GM21825 (cell line): Measurements from ENCODE around the gene GHRH.

ENCODE experiments used
- ATAC-seq: cut with Tn5 transposase; IDR thresholded peaks from one replicate; pipeline ENCODE4 v1.9.1; 2021; ENCODE audit warnings: mild to moderate bottlenecking, moderate library complexity; ENCODE audit not compliant: unreplicated experiment

GHRH gene, protein sequence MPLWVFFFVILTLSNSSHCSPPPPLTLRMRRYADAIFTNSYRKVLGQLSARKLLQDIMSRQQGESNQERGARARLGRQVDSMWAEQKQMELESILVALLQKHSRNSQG

DNA sequence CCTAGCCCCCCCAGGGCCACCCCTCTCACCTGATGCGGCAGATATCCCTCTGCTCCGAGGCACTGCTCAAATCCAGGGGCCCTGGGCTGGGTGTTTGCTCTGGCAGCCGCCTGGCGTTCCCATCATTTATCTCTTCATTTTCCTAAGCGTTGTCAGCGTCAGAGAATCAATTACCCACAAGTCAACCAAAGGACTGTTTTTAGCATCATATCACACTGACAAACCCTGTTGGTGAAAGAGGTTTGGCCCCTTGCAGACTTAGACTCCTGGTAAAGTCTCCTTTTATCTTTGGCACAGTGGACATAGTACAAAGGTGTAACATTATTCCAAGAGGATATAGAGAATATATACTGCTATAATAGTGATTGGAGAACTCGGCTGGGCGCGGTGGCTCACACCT lies at the start of gene GHRH:
GHRH (minus strand) TSS at position 101 of the 400 bp plus-strand sequence. CDS start 4,925 bp downstream, outside the sequence.
- no peak for ATAC-seq

DNA sequence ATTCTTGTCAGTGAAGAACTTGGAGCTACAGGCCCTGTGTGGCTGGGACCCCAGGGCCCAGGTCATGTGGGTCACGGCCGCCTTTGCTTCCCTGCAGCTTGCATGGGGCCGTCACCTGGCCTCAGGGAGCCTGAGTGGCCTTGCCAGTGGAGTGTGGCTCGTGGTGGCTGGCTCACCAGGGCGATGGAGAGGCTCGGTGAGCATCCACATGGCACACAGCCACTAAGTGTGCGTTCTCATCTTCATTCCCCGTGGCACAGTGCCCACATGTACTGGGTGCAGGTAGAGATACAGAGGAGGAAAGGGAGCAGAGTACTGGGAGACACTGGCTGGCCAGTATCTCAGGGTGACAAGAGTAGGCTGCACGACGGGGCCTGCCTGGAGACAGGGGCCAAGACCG lies 49.3 kb upstream of the GHRH start:
- ATAC-seq: no peak

DNA sequence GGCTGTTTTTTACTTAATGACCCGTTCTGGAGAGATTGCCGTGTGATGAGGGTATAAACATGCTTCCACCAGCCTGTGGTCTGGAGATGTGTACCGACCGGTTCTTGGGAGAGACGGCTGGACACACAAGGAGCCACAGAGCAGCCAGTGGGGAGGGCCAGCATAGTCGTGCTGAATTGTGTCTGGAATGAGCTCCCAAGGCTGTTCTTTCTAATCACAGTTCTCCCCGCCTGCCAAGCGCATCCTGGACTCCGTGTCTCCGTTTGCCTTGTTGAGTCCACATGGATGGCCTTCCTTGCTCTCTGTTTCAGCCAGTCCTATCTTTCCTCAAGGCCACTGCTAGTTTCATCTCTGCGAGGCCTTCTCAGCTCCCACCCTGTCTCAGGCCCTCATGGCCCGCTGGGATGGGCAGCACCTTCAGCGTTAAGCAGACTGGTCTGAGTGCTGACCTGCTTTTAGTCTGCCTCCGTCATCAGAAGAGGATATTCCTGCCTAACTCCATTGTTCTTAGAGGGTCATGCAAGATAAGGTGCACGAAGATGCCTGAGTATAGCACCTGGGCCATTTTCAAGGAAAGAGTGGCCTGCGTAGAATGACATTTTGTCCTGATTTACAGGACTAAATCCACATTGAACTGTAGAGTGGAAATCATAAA lies 48.4 kb upstream of the GHRH start:
- ATAC-seq: no peak

DNA sequence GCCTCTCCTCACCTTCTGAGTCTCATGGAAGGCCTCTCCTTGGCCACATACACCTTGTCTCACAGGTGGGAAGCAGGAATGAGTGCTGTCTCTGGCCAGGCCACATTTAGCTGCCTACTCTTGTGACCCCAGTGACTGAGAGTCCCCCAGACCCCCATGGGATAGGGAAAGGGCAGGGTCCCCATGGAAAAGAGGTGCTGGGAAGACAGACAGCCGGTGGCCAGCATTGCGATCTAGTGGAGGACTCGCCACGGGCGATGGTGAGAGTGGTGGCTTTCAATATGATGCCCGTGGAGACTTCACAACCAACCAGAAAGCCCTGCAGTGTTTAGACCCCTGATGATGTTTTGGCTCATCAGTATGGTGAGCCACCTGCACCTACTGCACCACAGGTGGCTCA lies 47.7 kb upstream of the GHRH start:
- no peak for ATAC-seq

DNA sequence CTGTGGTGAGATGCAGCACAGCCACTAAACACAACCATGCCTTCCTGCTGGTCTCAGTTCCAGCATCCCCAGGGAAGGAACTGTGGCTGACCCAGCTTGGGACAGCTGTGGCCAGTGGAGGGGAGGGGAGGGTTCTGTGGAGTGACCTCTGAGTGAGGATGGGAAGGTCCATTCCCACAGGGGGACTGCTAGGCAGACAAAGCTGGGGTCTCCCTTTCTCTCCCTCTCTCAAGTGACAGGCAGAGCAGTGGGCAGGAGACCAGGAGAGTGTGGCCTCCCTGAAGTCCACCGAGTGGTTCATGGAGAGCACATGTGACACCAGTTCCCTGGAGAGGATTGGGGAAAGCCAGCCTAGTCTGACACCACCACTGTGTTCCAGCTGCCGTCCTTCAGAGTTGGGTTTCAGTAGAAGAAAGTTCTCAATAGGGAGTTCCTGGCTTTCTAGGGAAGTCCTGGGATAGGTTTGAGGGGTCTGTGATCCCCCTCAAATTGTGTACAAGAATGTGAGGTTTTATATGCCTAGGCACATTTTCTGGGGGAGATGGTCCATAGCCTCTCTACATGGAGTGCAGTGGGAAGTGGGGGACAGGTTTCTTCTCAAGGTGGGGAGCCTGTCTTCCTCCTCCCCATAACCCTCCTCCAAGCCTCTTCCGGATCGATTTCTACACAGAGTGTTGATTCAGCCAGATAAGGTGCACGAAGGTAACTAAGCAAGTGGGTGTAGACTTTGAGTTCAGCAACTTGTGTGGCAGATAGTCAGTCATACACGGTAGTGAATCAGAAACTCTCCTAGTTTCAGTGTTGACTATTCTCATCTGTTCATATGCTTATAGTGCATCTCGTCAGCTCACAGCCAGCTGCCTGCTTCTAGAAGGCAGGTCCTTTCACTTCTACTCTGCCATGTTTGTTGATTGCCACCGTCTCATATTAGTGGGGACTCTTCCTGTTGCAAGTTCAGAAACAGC lies 46.8 kb upstream of the GHRH start:
- peak; percentile 84 for ATAC-seq

DNA sequence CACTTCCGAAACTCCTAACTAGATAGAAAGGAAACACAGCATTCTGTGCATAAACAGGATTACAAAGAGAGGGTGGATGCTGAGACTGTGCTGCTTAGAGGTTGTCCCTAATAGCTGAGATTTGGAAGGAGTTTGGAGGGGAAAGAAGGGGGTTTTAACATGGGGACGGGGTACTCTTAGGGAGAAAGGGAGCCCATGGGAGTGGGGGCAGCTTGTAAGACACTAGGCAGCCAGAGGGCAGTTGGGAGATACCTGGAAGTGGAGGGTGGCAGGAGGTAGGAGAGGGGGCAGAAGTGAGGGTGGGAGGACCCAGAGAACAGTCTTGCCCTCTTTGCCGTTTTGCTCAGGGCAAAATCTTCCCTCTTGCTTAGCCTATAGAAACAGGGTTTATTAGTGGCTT lies 44.2 kb upstream of the GHRH start:
- ATAC-seq: no peak

DNA sequence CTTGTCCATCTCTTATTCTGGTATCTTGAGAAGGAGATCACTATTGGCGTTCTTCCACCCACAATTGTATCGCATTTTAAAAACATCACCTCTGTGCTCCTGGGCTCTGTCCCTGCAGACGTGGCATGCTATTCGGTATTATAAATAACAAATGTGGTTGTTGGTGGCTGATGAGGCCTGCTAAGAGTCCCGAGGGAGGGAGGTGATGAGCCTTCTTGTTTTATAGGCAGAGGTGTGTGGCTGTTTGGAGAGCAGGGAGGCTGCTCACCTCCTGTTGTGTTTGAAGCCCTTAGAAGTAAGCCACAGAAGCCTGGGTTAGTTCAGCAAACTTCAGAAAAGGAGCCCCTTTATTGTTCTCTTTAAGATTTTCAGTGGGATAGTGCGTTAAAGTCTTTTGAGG lies 43.5 kb upstream of the GHRH start:
- ATAC-seq: no peak

DNA sequence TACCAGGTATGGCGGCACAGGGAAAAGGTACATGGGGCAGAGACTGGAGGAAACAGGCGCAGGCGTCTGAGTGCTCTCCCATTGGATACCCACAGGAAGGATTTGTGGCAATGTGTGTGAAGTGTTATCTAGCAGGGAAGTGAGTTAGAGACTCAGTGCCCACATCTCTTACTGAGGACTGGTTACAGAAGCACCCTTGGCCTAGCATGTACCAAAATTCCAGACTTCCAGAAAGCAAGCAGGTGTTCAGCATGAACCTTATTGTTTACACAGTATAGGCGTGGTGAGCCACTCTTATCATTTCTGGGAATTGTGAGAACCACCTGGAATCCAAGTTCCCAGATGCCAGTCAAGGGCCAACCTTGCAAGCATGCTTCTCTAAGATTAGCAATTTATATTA lies 42.0 kb upstream of the GHRH start:
- ATAC-seq: no peak

DNA sequence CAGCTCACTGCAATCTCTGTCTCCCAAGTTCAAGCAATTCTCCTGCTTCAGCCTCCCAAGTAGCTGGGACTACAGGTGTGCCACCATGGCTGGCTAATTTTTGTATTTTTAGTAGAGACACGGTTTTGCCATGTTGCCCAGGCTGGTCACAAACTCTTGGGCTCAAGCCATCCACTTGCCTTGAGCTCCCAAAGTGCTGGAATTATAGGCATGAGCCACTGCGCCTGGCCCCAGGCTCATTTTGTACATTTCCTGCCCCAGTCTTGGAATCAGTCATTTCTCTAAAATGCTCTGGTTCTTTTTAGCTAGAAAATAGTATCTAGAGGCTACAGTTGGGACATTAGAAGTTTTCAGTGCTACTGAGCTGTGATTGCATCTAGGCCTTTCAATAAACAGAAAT lies 41.4 kb upstream of the GHRH start:
- no peak for ATAC-seq

DNA sequence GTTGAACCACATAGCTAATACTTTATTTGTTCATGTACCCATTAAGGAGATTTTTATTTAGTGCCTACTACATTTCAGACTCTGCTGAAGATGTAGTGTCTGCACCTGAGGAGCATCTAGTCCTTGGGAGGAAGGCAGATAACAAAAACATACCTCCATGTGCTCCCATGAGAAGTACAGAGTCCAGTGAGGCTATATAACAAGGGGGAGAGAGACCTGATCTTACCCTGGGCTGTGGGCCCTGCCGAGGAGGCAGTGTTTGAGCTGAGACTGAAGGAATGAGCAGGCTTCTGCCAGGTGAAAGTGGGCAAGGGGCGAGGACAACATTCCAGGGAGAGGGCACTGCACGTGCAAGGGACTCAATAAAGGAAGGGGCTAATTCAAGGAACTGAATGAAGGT lies 39.9 kb upstream of the GHRH start:
- ATAC-seq: no peak

DNA sequence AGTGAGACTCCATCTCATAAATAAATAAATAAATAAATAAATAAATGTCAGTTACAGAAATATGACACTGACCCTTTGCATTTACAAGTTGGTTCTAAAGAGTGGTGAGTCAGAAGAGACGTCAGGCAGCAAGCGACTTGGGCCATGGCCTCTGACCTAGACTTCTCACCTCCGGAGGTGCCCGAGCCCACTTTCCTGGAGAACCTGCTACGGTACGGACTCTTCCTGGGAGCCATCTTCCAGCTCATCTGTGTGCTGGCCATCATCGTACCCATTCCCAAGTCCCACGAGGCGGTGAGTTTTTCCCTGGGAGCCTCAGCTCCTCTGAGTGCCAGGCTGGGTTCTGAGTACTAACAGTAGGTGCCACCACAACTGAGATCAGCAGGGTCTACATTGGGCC lies 39.5 kb upstream of the GHRH start:
- ATAC-seq: no peak

DNA sequence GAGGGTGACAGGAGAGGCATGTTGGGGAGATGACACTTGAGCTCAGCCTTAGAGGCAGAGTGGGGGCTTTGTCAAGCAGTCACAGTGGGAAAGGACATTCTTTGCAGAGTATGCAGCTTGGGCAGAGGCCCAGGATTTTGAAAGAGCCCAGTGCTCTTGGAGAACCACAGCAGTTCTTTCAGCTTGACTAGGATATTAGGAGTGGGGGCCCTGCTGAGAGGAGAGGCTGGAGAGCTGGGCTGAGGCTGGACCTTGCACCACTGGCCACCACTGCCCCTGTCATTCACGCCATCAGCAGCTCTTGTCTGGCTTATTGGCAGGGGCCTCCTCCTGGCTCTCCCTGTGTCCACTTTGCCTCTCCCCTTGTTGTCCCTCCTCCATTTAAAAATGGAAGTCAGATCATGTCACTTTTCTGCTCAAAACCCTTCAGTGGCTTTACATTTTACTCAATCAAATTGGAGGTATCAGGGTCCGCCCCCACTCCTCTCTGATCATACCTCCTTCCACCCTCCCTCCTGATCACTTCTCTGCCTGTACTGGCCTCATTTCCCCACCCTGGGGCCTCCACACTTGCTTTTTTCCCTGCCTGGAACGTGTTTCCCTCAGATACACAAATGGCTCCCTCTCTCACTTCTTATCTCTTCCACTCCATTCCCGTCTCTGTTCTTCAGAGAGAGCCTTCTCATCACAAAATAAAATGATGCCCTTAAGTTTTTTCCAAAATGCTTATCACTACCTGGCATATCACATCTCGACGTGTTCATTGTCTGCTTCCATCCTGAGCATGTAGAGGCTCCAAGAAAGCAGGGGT lies 38.3 kb upstream of the GHRH start:
- ATAC-seq: no peak

DNA sequence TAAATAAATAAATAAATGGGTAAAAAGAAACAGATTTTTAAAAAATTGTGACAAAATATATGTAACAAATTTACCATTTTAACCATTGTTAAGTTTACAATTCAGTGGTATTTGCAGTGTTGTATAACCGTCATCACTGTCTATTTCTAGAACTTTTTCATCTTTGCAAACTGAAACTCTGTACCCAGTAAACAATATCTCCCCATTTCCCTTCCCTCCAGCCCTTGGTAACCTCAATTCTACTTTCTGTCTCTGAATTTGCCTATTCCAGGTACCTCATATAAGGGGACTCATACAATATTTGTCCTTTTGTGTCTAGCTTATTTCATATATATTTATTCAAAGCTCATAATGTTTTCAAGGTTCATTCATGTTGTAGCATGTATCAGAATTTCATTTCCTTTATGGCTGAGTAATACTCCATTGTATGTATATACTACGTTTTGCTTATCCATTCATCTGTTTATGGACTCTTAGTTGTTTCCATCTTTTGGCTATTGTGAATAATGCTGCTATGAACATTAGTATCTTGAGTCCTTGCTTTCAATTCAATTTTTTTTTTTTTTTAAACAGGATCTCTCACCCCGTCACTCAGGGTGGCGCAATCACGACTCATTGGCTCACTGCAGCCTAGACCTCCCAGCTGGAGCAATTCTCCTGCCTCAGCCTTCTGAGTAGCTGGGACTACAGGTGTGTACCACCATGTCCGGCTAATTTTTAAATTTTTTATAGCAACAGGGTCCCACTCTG lies 36.8 kb upstream of the GHRH start:
- ATAC-seq: no peak

DNA sequence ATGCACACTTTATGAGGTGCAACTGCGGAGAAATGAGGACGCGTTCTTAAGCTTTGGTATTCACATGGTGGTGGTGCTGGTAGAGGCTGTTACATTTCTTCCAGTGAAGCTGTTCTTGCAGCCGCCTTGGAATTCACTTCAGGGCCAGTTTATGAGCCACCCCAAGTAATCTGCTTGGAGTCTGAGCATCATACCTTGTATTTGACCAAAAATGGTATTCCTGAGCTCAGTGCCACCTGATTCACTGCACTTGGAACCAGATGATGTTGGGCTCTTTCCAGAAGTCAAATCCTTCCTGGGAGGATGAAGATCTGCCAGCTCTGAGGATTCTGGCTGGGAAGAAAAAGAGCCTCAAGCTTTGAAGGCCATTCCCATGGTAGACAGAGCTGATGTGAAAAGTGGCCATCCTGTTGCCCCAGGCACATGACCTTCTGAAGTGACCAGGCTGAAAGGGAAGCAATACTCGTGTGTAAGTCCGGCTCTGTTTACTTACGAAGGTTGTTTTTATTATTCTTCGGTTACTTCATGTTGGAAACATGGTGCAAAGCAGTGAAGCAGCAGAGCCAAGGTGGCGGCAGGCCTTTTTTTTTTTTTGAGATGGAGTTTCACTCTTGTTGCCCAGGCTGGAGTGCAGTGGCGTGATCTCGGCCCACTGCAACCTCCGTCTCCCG lies 35.6 kb upstream of the GHRH start:
- ATAC-seq: no peak

DNA sequence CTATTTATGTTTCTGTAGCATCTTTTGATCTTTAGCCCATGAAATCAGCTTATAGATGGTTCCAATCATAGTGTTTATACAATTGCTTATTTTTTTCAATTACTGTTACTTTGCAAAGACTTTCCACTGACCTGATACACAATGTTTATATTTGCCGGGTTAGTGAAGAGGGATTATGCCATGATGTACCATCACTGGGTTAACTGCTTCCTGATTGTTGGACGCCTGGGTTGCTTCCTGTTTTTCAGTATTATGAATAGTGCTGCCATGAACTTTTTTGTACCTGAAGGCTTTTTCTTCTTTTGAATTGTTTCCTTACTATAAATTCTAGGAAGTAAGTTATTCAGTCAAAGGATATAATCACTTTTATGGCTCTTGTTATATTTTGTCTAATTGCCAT lies 34.8 kb upstream of the GHRH start:
- ATAC-seq: no peak

DNA sequence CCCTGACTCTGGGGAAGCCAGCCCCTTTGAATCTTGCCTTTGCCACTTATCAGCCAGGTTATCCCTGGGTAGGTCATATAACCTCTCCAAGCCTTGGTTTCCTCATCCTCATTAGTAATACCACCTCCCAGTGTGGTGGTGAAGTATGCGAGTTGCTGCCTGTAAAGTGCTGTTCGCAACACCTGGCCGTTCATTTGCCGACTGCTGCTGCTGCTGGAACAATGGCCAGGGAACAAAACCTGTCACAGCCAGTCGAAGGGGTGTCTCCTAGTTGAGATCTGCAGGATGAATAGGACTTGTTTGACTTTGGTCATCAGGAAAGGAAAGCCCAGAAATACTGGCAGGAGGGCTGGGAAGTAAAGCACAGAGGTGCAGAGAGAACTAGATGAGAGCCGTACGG lies 34.0 kb upstream of the GHRH start:
- ATAC-seq: no peak

DNA sequence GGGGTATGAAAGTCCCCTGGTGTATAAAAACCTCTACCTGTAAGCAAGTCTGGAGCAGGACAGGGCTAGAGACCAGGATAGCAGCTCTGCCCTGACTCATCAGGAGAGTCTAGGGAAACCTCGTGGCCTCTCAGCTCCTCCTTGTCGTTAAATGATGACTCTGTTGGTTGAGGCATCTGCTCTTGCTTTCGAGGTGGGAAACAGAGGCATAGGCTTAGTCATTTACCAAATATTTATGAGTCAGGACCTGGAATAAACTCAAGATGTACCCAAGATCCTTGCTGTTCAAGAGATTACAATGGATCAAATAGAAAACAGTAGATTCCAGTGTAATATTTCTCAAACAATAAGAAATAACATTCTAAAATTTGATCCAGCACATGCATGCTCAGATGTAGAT lies 33.4 kb upstream of the GHRH start:
- no peak for ATAC-seq

DNA sequence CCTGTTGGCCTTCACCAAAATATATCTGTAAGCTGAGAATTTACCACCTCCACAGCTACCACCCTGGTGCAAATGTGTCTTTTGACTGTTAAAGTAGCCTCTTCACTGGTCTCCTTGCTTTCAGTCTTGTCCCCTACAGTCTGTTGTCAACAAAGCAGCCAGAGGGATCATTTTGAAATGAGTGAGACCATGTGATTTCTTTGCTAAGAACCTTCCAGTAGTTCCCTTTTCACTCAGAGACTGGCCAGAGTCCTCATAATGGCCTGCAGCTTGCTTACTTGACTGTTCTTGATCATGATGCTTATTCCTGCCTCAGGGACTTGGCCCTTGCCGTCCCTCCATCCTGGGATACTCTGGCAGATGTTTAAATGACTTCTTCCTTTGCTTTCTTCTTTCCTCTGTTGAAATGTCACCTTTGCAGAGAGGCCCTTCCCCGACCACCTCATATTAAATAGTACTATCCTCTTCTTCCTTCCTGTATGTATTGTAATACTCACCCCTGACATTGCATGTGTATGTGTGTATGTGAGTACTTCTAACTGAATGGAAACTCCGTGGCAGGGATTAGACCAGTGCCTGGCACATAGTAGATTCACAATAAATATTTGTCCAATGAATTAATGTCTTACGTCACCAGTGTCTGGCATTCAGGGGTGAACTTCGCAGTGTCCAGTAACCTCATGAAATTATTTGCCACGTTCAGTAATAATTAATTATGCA lies 32.8 kb upstream of the GHRH start:
- ATAC-seq: no peak

DNA sequence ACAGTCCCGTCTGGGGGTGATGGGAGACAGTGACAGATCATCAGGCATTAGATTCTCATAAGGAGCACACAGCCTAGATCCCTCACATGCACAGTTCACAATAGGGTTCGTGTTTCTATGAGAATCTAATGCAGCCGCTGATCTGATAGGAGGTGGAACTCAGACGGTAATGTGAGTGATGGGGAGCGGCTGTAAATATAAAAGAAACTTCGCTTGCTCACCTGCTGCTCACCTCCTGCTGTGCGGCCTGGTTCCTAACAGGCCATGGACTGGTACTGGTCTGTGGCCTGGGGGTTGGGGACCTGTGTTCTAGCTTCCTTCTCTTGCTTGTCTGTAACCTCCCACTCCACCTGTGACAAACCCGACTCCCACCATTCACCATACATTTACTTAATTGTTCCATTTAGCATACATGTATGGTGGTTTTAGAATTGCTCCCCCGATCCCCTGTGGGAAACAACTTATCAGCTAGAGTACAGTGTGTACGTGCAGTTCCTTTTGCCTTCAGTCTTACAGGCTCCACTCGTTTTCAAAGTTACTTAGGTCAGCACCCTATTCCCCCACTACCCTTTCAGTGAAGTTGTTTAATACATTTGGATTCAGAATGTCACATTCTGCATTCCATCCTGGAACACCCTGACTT lies 31.8 kb upstream of the GHRH start:
- ATAC-seq: no peak
